HepG2 (cell line): ENCODE measurements around the gene EPHA2. TPM values are rescaled to one million over a fixed set of nuclear protein-coding genes. Genes with fewer than 3 reads are reported as not detected.

Experiments used
- CENPX ChIP-seq: sonication (generic); formaldehyde crosslinking; IDR thresholded peaks from 2 replicates; pipeline ENCODE4 v1.9.0; 2021; ENCODE audit warnings: mild to moderate bottlenecking, missing genetic modification reagents, moderate library complexity
- HNRNPK ChIP-seq: fragments of 200-400 bp; formaldehyde crosslinking; IDR thresholded peaks from 2 replicates; pipeline ENCODE4 v1.6.1; 2018; ENCODE audit warnings: low read length, low read depth, moderate library complexity, mild to moderate bottlenecking; ENCODE audit not compliant: poor library complexity, severe bottlenecking
- IRF2 ChIP-seq: IDR thresholded peaks from 2 replicates; pipeline ENCODE4 v1.6.1; 2018; ENCODE audit warnings: missing genetic modification reagents, missing compliant biosample characterization
- KLF13 ChIP-seq: sonication (generic); formaldehyde crosslinking; IDR thresholded peaks from 2 replicates; pipeline ENCODE4 v1.4.0; 2020; ENCODE audit warnings: mild to moderate bottlenecking, missing genetic modification reagents
- POLR2AphosphoS5 ChIP-seq: IDR thresholded peaks from 2 replicates; pipeline ENCODE4 v1.6.1; 2012; ENCODE audit warnings: low read depth, low read length
- SMAD1 ChIP-seq: sonication (generic); formaldehyde crosslinking; IDR thresholded peaks from 2 replicates; pipeline ENCODE4 v1.4.0; 2020; ENCODE audit warnings: missing genetic modification reagents, low read depth, mild to moderate bottlenecking, borderline replicate concordance
- TP53 ChIP-seq: sonication (generic); formaldehyde crosslinking; conservative IDR thresholded peaks from 2 replicates; pipeline ENCODE4 v1.4.0; 2020; ENCODE audit warnings: missing genetic modification reagents
- ZMYM3 ChIP-seq: sonication (generic); formaldehyde crosslinking; IDR thresholded peaks from 2 replicates; pipeline ENCODE4 v1.5.1; 2020; ENCODE audit warnings: mild to moderate bottlenecking, missing genetic modification reagents
- ZNF180 ChIP-seq: sonication (generic); formaldehyde crosslinking; IDR thresholded peaks from 2 replicates; pipeline ENCODE4 v1.4.0; 2020; ENCODE audit warnings: low read depth, missing genetic modification reagents, borderline replicate concordance
- ZNF30 ChIP-seq: sonication (generic); formaldehyde crosslinking; IDR thresholded peaks from 2 replicates; pipeline ENCODE4 v1.5.0; 2020; ENCODE audit warnings: mild to moderate bottlenecking, missing genetic modification reagents
- ZNF431 ChIP-seq: sonication (generic); formaldehyde crosslinking; IDR thresholded peaks from 2 replicates; pipeline ENCODE4 v1.9.0; 2022; ENCODE audit warnings: missing genetic modification reagents, low read depth, mild to moderate bottlenecking, borderline replicate concordance
- ZNF468 ChIP-seq: sonication (generic); formaldehyde crosslinking; IDR thresholded peaks from 2 replicates; pipeline ENCODE4 v1.8.0; 2022; ENCODE audit warnings: mild to moderate bottlenecking, moderate library complexity, missing genetic modification reagents
- ZNF724P ChIP-seq: sonication (generic); formaldehyde crosslinking; IDR thresholded peaks from 2 replicates; pipeline ENCODE4 v1.8.0; 2022; ENCODE audit warnings: missing genetic modification reagents, borderline replicate concordance
- polyA plus RNA-seq, 8 experiments: library from polyadenylated mRNA; depleted of rRNA in 3 of 8; stranded (reverse) in 7 of 8; unstranded in 1 of 8; fragments of >200 nt; fragmentation: Illumina TruSeq in 4 of 8; extraction: Trizol in 4 of 8; gene quantifications; 2 replicates each; pipeline versions ENCODE4 v1.2.1 to v1.2.3, GENCODE V29; 2011 to 2016; ENCODE audit warnings: low read depth in 4 of 8, missing spikeins in 1 of 8, mixed read lengths in 1 of 8; ENCODE audit not compliant: insufficient read depth in 1 of 8
- total RNA-seq, 5 experiments: library from RNA; depleted of rRNA; stranded (reverse); fragments of >200 nt; fragmentation: Illumina TruSeq; extraction: Trizol; gene quantifications; 2 replicates each; pipeline ENCODE4 v1.2.3, GENCODE V29; 2016; ENCODE audit warnings: low read depth in 1 of 5
- TF ChIP-seq, protein P1 (sequence below): sonication (generic); formaldehyde crosslinking; IDR thresholded peaks from 2 replicates; pipeline ENCODE4 v1.9.0; 2021; ENCODE audit warnings: missing genetic modification reagents, borderline replicate concordance
- TF ChIP-seq, protein P2 (sequence below): sonication (generic); formaldehyde crosslinking; IDR thresholded peaks from 2 replicates; pipeline ENCODE4 v1.5.1; 2020; ENCODE audit warnings: mild to moderate bottlenecking, missing genetic modification reagents, moderate library complexity
- TF ChIP-seq, protein P3 (sequence below): IDR thresholded peaks from 2 replicates; pipeline ENCODE4 v1.6.1; 2016; ENCODE audit warnings: low read depth
- TF ChIP-seq, protein P4 (sequence below): sonication (generic); formaldehyde crosslinking; IDR thresholded peaks from 2 replicates; pipeline ENCODE4 v1.8.1; 2023; ENCODE audit warnings: mild to moderate bottlenecking, moderate library complexity, missing genetic modification reagents
- TF ChIP-seq, protein P5 (sequence below): sonication (generic); formaldehyde crosslinking; IDR thresholded peaks from 2 replicates; pipeline ENCODE4 v1.4.0; 2020; ENCODE audit warnings: low read depth, mild to moderate bottlenecking, missing genetic modification reagents

EPHA2 gene
- total and polyA plus RNA-seq, 2 of the 13 experiments (the other 11 are each of a cell fraction or from before 2014, with no cell fraction given) = 33.6 to 53.6 TPM

DNA sequence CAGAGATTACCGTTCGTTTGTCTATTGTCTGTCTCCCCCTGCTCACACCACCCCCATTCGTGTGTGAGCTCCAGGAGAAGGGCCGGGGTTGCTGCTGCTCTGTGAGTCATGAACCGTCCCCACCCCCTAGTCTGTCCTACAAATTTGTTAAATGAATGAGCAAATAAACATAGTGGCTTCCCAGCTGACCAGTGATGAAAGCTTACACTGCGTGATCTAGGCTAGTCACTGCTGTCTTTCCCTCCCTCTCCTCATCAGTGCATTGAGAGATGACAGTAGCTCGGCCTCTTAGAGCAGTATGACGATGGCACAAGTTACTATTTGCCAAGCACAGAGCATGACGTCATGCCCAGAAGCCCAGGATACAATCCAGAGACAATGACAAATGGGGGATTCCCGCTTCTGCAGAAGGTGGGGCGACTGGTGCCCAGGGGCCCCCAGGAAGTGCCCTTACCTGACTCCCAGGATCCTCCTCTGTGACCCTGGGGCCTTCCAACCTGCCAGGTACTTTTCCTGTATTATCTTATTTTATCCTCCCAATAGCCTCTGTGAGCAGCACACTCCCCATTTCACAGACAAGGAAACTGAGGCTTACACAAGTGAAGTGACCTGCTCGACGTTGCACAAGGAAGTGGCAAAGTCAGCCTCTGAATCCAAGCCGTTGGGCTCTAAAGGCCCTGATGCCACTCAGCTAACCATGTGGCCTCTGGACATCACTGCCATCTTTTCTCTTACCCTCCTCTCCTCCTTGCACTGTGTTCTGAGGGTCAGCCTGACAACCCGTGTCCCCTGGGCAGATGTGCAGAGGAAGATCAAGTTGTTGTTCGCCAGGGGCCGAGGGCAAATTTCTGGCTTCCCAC, 8.6 kb upstream of the EPHA2 start (continued):
- TF ChIP-seq, protein P1, sequence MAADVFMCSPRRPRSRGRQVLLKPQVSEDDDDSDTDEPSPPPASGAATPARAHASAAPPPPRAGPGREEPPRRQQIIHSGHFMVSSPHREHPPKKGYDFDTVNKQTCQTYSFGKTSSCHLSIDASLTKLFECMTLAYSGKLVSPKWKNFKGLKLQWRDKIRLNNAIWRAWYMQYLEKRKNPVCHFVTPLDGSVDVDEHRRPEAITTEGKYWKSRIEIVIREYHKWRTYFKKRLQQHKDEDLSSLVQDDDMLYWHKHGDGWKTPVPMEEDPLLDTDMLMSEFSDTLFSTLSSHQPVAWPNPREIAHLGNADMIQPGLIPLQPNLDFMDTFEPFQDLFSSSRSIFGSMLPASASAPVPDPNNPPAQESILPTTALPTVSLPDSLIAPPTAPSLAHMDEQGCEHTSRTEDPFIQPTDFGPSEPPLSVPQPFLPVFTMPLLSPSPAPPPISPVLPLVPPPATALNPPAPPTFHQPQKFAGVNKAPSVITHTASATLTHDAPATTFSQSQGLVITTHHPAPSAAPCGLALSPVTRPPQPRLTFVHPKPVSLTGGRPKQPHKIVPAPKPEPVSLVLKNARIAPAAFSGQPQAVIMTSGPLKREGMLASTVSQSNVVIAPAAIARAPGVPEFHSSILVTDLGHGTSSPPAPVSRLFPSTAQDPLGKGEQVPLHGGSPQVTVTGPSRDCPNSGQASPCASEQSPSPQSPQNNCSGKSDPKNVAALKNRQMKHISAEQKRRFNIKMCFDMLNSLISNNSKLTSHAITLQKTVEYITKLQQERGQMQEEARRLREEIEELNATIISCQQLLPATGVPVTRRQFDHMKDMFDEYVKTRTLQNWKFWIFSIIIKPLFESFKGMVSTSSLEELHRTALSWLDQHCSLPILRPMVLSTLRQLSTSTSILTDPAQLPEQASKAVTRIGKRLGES = 0 out of 2 replicates have a peak, but pooled peaks have one; percentile 34
- TF ChIP-seq KLF13 (CRISPR knock-in tag) (no peak), TP53 (CRISPR knock-in tag) (no peak), IRF2 (CRISPR knock-in tag) (peak; percentile 67; the same call in 1 of the 2 replicates), ZNF724P (CRISPR knock-in tag) (no peak), CENPX (CRISPR knock-in tag) (no peak), ZNF468 (CRISPR knock-in tag) (no peak), HNRNPK (no peak), POLR2AphosphoS5 (no peak), SMAD1 (no peak), ZMYM3 (CRISPR knock-in tag) (peak; percentile 69), ZNF180 (CRISPR knock-in tag) (no peak), ZNF431 (CRISPR knock-in tag) (no peak), ZNF30 (CRISPR knock-in tag) (no peak)
- TF ChIP-seq, protein P2, sequence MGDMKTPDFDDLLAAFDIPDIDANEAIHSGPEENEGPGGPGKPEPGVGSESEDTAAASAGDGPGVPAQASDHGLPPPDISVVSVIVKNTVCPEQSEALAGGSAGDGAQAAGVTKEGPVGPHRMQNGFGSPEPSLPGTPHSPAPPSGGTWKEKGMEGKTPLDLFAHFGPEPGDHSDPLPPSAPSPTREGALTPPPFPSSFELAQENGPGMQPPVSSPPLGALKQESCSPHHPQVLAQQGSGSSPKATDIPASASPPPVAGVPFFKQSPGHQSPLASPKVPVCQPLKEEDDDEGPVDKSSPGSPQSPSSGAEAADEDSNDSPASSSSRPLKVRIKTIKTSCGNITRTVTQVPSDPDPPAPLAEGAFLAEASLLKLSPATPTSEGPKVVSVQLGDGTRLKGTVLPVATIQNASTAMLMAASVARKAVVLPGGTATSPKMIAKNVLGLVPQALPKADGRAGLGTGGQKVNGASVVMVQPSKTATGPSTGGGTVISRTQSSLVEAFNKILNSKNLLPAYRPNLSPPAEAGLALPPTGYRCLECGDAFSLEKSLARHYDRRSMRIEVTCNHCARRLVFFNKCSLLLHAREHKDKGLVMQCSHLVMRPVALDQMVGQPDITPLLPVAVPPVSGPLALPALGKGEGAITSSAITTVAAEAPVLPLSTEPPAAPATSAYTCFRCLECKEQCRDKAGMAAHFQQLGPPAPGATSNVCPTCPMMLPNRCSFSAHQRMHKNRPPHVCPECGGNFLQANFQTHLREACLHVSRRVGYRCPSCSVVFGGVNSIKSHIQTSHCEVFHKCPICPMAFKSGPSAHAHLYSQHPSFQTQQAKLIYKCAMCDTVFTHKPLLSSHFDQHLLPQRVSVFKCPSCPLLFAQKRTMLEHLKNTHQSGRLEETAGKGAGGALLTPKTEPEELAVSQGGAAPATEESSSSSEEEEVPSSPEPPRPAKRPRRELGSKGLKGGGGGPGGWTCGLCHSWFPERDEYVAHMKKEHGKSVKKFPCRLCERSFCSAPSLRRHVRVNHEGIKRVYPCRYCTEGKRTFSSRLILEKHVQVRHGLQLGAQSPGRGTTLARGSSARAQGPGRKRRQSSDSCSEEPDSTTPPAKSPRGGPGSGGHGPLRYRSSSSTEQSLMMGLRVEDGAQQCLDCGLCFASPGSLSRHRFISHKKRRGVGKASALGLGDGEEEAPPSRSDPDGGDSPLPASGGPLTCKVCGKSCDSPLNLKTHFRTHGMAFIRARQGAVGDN = peak; percentile 63
- TF ChIP-seq, protein P3, sequence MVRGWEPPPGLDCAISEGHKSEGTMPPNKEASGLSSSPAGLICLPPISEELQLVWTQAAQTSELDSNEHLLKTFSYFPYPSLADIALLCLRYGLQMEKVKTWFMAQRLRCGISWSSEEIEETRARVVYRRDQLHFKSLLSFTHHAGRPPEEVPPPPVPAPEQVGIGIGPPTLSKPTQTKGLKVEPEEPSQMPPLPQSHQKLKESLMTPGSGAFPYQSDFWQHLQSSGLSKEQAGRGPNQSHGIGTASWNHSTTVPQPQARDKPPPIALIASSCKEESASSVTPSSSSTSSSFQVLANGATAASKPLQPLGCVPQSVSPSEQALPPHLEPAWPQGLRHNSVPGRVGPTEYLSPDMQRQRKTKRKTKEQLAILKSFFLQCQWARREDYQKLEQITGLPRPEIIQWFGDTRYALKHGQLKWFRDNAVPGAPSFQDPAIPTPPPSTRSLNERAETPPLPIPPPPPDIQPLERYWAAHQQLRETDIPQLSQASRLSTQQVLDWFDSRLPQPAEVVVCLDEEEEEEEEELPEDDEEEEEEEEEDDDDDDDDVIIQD (CRISPR knock-in tag) = 0 out of 2 replicates have a peak, but pooled peaks have one; percentile 48
- TF ChIP-seq, protein P4, sequence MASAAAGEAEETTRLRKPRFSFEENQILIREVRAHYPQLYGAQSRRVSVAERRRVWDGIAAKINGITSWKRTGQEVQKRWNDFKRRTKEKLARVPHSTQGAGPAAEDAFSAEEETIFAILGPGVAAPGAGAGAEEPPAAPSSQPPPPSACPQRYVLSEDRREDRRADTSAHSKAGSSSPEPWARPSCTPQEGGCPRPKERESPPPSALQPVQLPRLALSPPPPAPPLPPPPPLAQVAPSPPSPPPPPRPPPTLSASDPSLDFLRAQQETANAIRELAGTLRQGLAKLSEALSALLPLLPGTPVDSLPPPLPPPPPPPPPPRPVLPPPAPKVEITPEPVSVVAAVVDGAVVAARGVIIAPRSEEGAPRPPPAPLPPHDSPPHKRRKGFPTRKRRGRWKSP = no peak
- TF ChIP-seq, protein P5, sequence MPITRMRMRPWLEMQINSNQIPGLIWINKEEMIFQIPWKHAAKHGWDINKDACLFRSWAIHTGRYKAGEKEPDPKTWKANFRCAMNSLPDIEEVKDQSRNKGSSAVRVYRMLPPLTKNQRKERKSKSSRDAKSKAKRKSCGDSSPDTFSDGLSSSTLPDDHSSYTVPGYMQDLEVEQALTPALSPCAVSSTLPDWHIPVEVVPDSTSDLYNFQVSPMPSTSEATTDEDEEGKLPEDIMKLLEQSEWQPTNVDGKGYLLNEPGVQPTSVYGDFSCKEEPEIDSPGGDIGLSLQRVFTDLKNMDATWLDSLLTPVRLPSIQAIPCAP = no peak
